ENCODE data around the gene EXOC1L.

- TF ChIP-seq, protein P1, sequence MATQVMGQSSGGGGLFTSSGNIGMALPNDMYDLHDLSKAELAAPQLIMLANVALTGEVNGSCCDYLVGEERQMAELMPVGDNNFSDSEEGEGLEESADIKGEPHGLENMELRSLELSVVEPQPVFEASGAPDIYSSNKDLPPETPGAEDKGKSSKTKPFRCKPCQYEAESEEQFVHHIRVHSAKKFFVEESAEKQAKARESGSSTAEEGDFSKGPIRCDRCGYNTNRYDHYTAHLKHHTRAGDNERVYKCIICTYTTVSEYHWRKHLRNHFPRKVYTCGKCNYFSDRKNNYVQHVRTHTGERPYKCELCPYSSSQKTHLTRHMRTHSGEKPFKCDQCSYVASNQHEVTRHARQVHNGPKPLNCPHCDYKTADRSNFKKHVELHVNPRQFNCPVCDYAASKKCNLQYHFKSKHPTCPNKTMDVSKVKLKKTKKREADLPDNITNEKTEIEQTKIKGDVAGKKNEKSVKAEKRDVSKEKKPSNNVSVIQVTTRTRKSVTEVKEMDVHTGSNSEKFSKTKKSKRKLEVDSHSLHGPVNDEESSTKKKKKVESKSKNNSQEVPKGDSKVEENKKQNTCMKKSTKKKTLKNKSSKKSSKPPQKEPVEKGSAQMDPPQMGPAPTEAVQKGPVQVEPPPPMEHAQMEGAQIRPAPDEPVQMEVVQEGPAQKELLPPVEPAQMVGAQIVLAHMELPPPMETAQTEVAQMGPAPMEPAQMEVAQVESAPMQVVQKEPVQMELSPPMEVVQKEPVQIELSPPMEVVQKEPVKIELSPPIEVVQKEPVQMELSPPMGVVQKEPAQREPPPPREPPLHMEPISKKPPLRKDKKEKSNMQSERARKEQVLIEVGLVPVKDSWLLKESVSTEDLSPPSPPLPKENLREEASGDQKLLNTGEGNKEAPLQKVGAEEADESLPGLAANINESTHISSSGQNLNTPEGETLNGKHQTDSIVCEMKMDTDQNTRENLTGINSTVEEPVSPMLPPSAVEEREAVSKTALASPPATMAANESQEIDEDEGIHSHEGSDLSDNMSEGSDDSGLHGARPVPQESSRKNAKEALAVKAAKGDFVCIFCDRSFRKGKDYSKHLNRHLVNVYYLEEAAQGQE (IDR thresholded peaks at IDR 0.05; ENCODE audit: insufficient read depth in 1 of 2, low read depth in 2 of 2, low read length in 2 of 2): no peak
- no peak for TF ChIP-seq POLR2AphosphoS5 (IDR thresholded peaks at IDR 0.05; ENCODE audit: low read depth, low read length)
- no peak for TF ChIP-seq SIN3A (IDR thresholded peaks at IDR 0.05; ENCODE audit: borderline replicate concordance, insufficient read depth, low read length)
- no peak for TF ChIP-seq TAF1 (IDR thresholded peaks at IDR 0.05; ENCODE audit: borderline replicate concordance, insufficient read depth, low read length)
- no peak for TF ChIP-seq FOXP2 (optimal IDR thresholded peaks at IDR 0.05; ENCODE audit: borderline replicate concordance, extremely low read depth, extremely low read length, insufficient read depth)
These were observed 40.1 kb downstream of the EXOC1L start for GRCh38 chr4:55859711-55860110.

Data from PFSK-1 (cell line).